HL-60 (cell line): ENCODE results near the gene IGF2R.

ENCODE experiments used
- DNase-seq, 2 experiments: peaks; one replicate each; pipeline ENCODE4 v3.0.0-alpha.2; 2010 to 2020; ENCODE audit warnings: low read depth in 1 of 2, low spot score in 1 of 2
- H3K27ac ChIP-seq: fragments of 250-450 bp; sonication (Bioruptor Pico); replicated peaks from 2 replicates; pipeline ENCODE4 v1.5.1; 2020; ENCODE audit warnings: mild to moderate bottlenecking, moderate library complexity
- H3K27me3 ChIP-seq: fragments of 250-450 bp; sonication (Bioruptor Pico); 2 replicates; pipeline ENCODE4 v1.5.1; 2021; ENCODE audit warnings: mild to moderate bottlenecking, moderate library complexity; ENCODE audit not compliant: insufficient read depth, poor library complexity, severe bottlenecking
- H3K4me3 ChIP-seq: replicated peaks from 2 replicates; pipeline ENCODE4 v1.5.1; 2011; ENCODE audit warnings: mild to moderate bottlenecking, control low read depth, low read length; ENCODE audit not compliant: insufficient read depth
- CTCF ChIP-seq: IDR thresholded peaks from one replicate; pipeline ENCODE4 v1.5.1; 2011; ENCODE audit warnings: low read length, control low read depth, inconsistent platforms; ENCODE audit not compliant: insufficient read depth
- GABPA ChIP-seq: IDR thresholded peaks from 2 replicates; pipeline ENCODE4 v1.6.1; 2012; ENCODE audit warnings: low read depth
- POLR2AphosphoS5 ChIP-seq: IDR thresholded peaks from 2 replicates; pipeline ENCODE4 v1.6.1; 2012; ENCODE audit warnings: low read depth
- REST ChIP-seq: IDR thresholded peaks from 2 replicates; pipeline ENCODE4 v1.6.1; 2012; ENCODE audit warnings: low read depth; ENCODE audit not compliant: insufficient replicate concordance
- SPI1 ChIP-seq: IDR thresholded peaks from 2 replicates; pipeline ENCODE4 v1.6.1; 2012; ENCODE audit warnings: low read depth, mild to moderate bottlenecking, borderline replicate concordance

IGF2R gene

GRCh38 chr6:160093061-160093460 lies 124.2 kb downstream of the IGF2R start:
- no peaks in the 10 kb centered on the region for H3K27me3 ChIP-seq
- H3K27ac ChIP-seq, result no peak overlapping the region
- H3K4me3 ChIP-seq, result no peak overlapping the region
- no peak for DNase-seq
- TF ChIP-seq SPI1 (no peak), REST (no peak), CTCF (no peak), GABPA (no peak), POLR2AphosphoS5 (no peak)

GRCh38 chr6:160093946-160094345 lies 125.1 kb downstream of the IGF2R start:
- Histone ChIP-seq H3K4me3 (no peak overlapping the region), H3K27ac (no peak overlapping the region), H3K27me3 (no peaks in the 10 kb centered on the region)
- no peak for DNase-seq
- no peak for TF ChIP-seq SPI1
- TF ChIP-seq CTCF, result no peak
- TF ChIP-seq REST, result no peak
- no peak for TF ChIP-seq POLR2AphosphoS5
- TF ChIP-seq GABPA, result no peak

- no peak overlapping the region for H3K27ac ChIP-seq
- TF ChIP-seq SPI1 (no peak), CTCF (no peak), GABPA (no peak), REST (no peak)
- no peak for DNase-seq
- H3K27me3 ChIP-seq, result no peaks in the 10 kb centered on the region
- no peak overlapping the region for H3K4me3 ChIP-seq
Measured at GRCh38 chr6:160095146-160095845, 126.4 kb downstream of the IGF2R start.
